A549 treated with RU486 at 1 μM for 4 hours (cell line): ENCODE data around the gene RETREG1. TPM values are rescaled to one million over a fixed set of nuclear protein-coding genes. Genes with fewer than 3 reads are reported as not detected.

ENCODE experiments used
- total RNA-seq: library from RNA; stranded (reverse); fragments of 200-300 nt; extraction: Qiagen RNA extraction; gene quantifications from 5 replicates; pipeline ENCODE4 v1.2.3, GENCODE V29; 2022; ENCODE audit warnings: low read depth

Gene RETREG1
- total RNA-seq, result 1.4 to 2.7 TPM (median 2.1 TPM) in 5 replicates

GRCh38 chr5:16616536-16617273 is at the start of gene RETREG1:
Gene RETREG1 (minus strand): TSS chr5:16616997. CDS start chr5:16616971, 26 bp downstream.

DNA sequence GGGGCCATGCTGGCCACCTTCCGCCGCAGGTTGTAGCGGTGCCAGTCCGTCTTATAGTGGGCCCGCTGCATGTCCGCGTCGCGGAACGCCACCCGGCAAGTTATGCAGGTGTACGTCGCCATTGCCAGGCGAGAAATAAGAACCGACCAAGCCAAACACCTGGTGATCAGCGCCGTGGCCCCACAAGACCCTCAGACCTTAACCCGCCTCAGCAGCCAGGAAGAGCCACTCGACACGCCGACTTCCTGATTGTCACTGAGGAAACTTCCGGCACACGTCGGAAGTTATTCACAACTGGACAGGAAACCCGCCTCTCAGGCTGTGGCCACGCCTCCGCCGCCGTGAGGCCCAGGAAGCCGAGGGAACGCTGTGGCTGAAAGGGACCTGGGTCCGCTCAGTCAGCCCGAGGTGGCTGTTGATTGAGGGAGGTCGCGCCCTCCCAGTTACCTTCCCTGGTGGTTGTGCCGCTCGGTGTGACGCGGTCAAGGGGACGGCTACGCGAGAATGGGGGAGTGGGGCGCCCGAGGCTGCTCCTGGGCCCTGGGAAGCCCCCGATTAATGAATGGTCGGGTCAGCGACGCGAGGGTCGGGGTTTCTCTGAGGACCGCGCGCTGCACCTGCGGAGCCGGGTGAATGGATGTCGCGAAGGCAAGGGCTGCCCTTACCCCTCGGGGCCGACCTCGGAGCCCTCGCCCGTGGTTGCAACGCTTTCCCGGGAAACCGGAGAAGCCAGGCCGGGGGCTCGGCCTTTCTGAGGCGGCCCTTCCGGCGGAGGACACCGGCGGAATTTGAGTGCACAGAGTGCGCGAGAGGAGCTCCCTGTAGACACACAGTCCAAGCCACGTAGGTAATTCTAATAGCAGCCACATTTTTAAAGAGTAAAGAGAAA is 151.0 kb downstream of the RETREG1 start, which contains the start of gene ZNF622:
Gene ZNF622 (minus strand): TSS at position 257 of the 889 bp plus-strand sequence. CDS start 135 bp downstream, at position 122.

Other genes starting within 250 kb of the RETREG1 start
- gene ZNF622, start 151.2 kb downstream of the RETREG1 start, total RNA-seq, result 44.7 to 49.3 TPM (median 47.4 TPM) in 5 replicates